K562 (cell line): ENCODE results near the gene PYGL. TPM values are rescaled to one million over a fixed set of nuclear protein-coding genes. Genes with fewer than 3 reads are reported as not detected.

Experiments
- CREB1 ChIP-seq, 2 experiments: sonication (generic) in 1 of 2; formaldehyde crosslinking in 1 of 2; IDR thresholded peaks; 2 replicates each; pipeline versions ENCODE4 v1.6.1 to v1.8.0; 2012 to 2022; ENCODE audit warnings: inconsistent platforms in 1 of 2, mild to moderate bottlenecking in 1 of 2, missing genetic modification reagents in 1 of 2, moderate library complexity in 1 of 2
- CTCF ChIP-seq, 3 experiments: IDR thresholded peaks in 2 of 3; conservative IDR thresholded peaks in 1 of 3; 2 replicates each; pipeline ENCODE4 v1.5.1; 2011 to 2012; ENCODE audit warnings: low read length in 3 of 3, mild to moderate bottlenecking in 3 of 3, control low read depth in 2 of 3, improper control_type of control experiment in 1 of 3, inconsistent platforms in 1 of 3, low read depth in 1 of 3, mixed read lengths in 1 of 3, moderate library complexity in 1 of 3; ENCODE audit not compliant: insufficient read depth in 2 of 3
- HCFC1 ChIP-seq: IDR thresholded peaks from 2 replicates; pipeline ENCODE4 v1.6.1; 2012; ENCODE audit warnings: low read depth, low read length, improper control_type of control experiment
- IRF2 ChIP-seq: sonication (generic); formaldehyde crosslinking; IDR thresholded peaks from 2 replicates; pipeline ENCODE4 v1.8.1; 2022; ENCODE audit warnings: mild to moderate bottlenecking, missing genetic modification reagents
- KDM2B ChIP-seq: fragments of 250-450 bp; sonication (Bioruptor Pico); IDR thresholded peaks from 2 replicates; pipeline ENCODE4 v1.8.0; 2021; ENCODE audit warnings: mild to moderate bottlenecking, moderate library complexity
- MNT ChIP-seq, 2 experiments: fragments of 450-650 bp; conservative IDR thresholded peaks; 2 replicates each; pipeline ENCODE4 v1.6.1; 2017; ENCODE audit warnings: mild to moderate bottlenecking in 2 of 2, moderate library complexity in 2 of 2
- NR2C2 ChIP-seq, 2 experiments: fragments of 200-800 bp in 1 of 2; sonication (Bioruptor generic) in 1 of 2; sonication (generic) in 1 of 2; formaldehyde crosslinking in 1 of 2; IDR thresholded peaks; 2 replicates each; pipeline versions ENCODE4 v1.6.1 to v1.8.0; 2016 to 2022; ENCODE audit warnings: mild to moderate bottlenecking in 1 of 2, missing compliant biosample characterization in 1 of 2, missing genetic modification characterization in 1 of 2, missing genetic modification reagents in 1 of 2
- RBM34 ChIP-seq: fragments of 200-400 bp; formaldehyde crosslinking; IDR thresholded peaks from 2 replicates; pipeline ENCODE4 v1.6.1; 2018; ENCODE audit warnings: low read length, borderline replicate concordance; ENCODE audit not compliant: insufficient read depth
- RBM39 ChIP-seq: fragments of 200-400 bp; formaldehyde crosslinking; optimal IDR thresholded peaks from 2 replicates; pipeline ENCODE3; 2018; ENCODE audit warnings: low read depth, low read length
- ZNF134 ChIP-seq: fragments of 250-450 bp; sonication (Bioruptor Pico); conservative IDR thresholded peaks from 2 replicates; pipeline ENCODE4 v1.4.0; 2020
- ZNF584 ChIP-seq: fragments of 200-800 bp; sonication (Bioruptor generic); IDR thresholded peaks from 2 replicates; pipeline ENCODE4 v1.6.1; 2016; ENCODE audit warnings: low read depth, mild to moderate bottlenecking, missing genetic modification characterization, missing compliant biosample characterization
- ZNF79 ChIP-seq: fragments of 250-450 bp; sonication (Bioruptor Pico); IDR thresholded peaks from 2 replicates; pipeline ENCODE4 v1.4.0; 2020; ENCODE audit warnings: low read depth, mild to moderate bottlenecking, moderate library complexity
- polyA plus RNA-seq, 8 experiments: library from polyadenylated mRNA; depleted of rRNA in 4 of 8; stranded (reverse) in 5 of 8; unstranded in 3 of 8; fragments of >200 nt; fragmentation: Nextera tagmentation in 2 of 8; fragmentation: Illumina TruSeq in 1 of 8; extraction: Ambion mirVana in 2 of 8; extraction: Trizol in 1 of 8; gene quantifications; 2 replicates each; pipeline versions ENCODE4 v1.2.1 to v1.2.3, GENCODE V29; 2011 to 2014; ENCODE audit warnings: inconsistent platforms in 1 of 8, missing spikeins in 1 of 8
- total RNA-seq, 7 experiments: library from RNA; depleted of rRNA in 6 of 7; stranded (reverse); fragments of >200 nt in 6 of 7; fragmentation: Illumina TruSeq in 2 of 7; extraction: Trizol in 2 of 7; gene quantifications; 2 replicates each; pipeline versions ENCODE4 v1.2.1 to v1.2.3, GENCODE V29; 2011 to 2021; ENCODE audit warnings: low replicate concordance in 1 of 7

Gene PYGL
- total and polyA plus RNA-seq, 9 of the 15 experiments (the other 6 are each of a cell fraction or from before 2014, with no cell fraction given) = 3.5 to 17.9 (median 13.1) TPM

- TF ChIP-seq ZNF79 (CRISPR knock-in tag) = no peak
- no peak for TF ChIP-seq CREB1 (IDR thresholded peaks at IDR 0.05)
- TF ChIP-seq CREB1 (CRISPR knock-in tag; IDR thresholded peaks at IDR 0.05) = peak; percentile 43; the same call in 1 of the 2 replicates
- TF ChIP-seq NR2C2 (CRISPR knock-in tag; IDR thresholded peaks at IDR 0.05) = no peak
- TF ChIP-seq NR2C2 (tag; IDR thresholded peaks at IDR 0.05) = no peak
- no peak for TF ChIP-seq KDM2B (CRISPR knock-in tag)
- TF ChIP-seq ZNF584 = no peak
- TF ChIP-seq RBM39 = no peak
- peak in 1 of 2 experiments; percentile 35; a peak in 1 of 4 replicates for TF ChIP-seq MNT (conservative IDR thresholded peaks at IDR 0.05)
- 0 out of 6 replicates have a peak, but pooled peaks of 1 of the 3 experiments have one; percentile 0 for TF ChIP-seq CTCF (IDR thresholded peaks at IDR 0.05 in 2 of 3, conservative IDR thresholded peaks at IDR 0.05 in 1 of 3; ENCODE audit: insufficient read depth in 2 of 3, low read depth in 1 of 3, low read length in 3 of 3)
- no peak for TF ChIP-seq ZNF134 (CRISPR knock-in tag)
- no peak for TF ChIP-seq RBM34
- TF ChIP-seq HCFC1 = no peak
- TF ChIP-seq IRF2 (CRISPR knock-in tag) = no peak
Measured at GRCh38 chr14:50943943-50944646, at the start of gene PYGL (continued).
